Activated B cell treated with CpG ODN at 0.5 μM for 24 hours (primary cell): ENCODE results near the gene MDN1. TPM values are rescaled to one million over a fixed set of nuclear protein-coding genes. Genes with fewer than 3 reads are reported as not detected.
"Not testable (repeated sequence)": the region's sequence is repeated elsewhere in the genome, so short reads cannot be mapped to it uniquely, and the experiment has no call there.

Source experiments
- ATAC-seq: fragments of 200-7000 bp; cut with Tn5 transposase; one replicate; pipeline ENCODE4 v1.10.0; 2021; ENCODE audit warnings: low read depth, mild to moderate bottlenecking, moderate library complexity
- CTCF ChIA-PET: fragments of 350-600 bp; sonication (Branson Sonifier 250); formaldehyde crosslinking; loops from one replicate; lab custom pipeline; 2021; ENCODE audit warnings: antibody characterized with exemption; lab: Charles Lee
- POLR2A ChIA-PET: fragments of 350-600 bp; sonication (Branson Sonifier 250); formaldehyde crosslinking; loops from one replicate; lab custom pipeline; 2021; ENCODE audit warnings: antibody characterized with exemption; lab: Charles Lee
- DNase-seq: peaks from one replicate; pipeline ENCODE4 v3.0.0; 2022
- H3K27ac Mint-ChIP-seq: one replicate; pipeline ENCODE4 v1.8.0; 2020; ENCODE audit warnings: mixed read lengths
- H3K27me3 Mint-ChIP-seq: one replicate; pipeline ENCODE4 v1.8.0; 2021; ENCODE audit warnings: mixed read lengths
- H3K36me3 Mint-ChIP-seq: one replicate; pipeline ENCODE4 v1.8.0; 2021; ENCODE audit warnings: low read depth, mixed read lengths
- H3K4me1 Mint-ChIP-seq: one replicate; pipeline ENCODE4 v1.8.0; 2021; ENCODE audit warnings: mixed read lengths
- H3K4me3 Mint-ChIP-seq: one replicate; pipeline ENCODE4 v1.8.0; 2020; ENCODE audit warnings: mild to moderate bottlenecking, mixed read lengths
- H3K9me3 Mint-ChIP-seq: one replicate; pipeline ENCODE4 v1.8.0; 2020; ENCODE audit warnings: mixed read lengths
- intact Hi-C: fragments of 100-400 bp; cut with micrococcal nuclease; formaldehyde crosslinking; loops from one replicate; pipeline ENCODE4 v1.15.1; 2024
- total RNA-seq: library from RNA; stranded (reverse); gene quantifications from 2 replicates; pipeline ENCODE4 v1.2.3, GENCODE V29; 2022
- TF ChIP-seq, protein P1 (sequence below): fragments of 200-600 bp; IDR thresholded peaks from one replicate; pipeline ENCODE4 v1.8.0; 2022; ENCODE audit warnings: antibody characterized with exemption, mild to moderate bottlenecking

Gene MDN1
- total RNA-seq, 1 donor from 2014 or later: 65.4 TPM

DNA sequence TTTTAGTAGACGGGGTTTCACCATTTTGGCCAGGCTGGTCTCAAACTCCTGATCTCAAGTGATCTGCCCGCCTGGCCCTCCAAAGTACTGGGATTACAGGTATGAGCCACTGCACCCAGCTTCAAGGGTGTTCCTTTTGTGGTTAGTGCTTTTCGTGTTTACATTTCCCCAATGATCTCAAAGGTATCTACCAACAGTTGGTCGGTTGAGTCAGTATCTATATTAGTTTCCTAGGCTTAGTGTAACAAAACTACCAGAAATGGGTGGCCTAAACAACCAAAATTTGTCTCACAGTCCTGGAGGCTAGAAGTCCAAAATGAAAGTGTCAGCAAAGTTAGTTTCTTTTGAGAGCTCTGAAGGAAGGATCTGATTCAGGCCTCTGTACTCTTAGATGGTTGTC lies 40.1 kb upstream of the MDN1 start:
- Mint-ChIP-seq H3K36me3 (peaks cover 66% of the 10 kb centered on the region), H3K4me1 (peaks cover 18% of the 10 kb centered on the region), H3K4me3 (no peak overlapping the region), H3K27ac (no peak overlapping the region), H3K27me3 (no peaks in the 10 kb centered on the region), H3K9me3 (no peaks in the 10 kb centered on the region)
- ChIA-PET CTCF (no interaction called here), POLR2A (no interaction called here)
- TF ChIP-seq, protein P1, sequence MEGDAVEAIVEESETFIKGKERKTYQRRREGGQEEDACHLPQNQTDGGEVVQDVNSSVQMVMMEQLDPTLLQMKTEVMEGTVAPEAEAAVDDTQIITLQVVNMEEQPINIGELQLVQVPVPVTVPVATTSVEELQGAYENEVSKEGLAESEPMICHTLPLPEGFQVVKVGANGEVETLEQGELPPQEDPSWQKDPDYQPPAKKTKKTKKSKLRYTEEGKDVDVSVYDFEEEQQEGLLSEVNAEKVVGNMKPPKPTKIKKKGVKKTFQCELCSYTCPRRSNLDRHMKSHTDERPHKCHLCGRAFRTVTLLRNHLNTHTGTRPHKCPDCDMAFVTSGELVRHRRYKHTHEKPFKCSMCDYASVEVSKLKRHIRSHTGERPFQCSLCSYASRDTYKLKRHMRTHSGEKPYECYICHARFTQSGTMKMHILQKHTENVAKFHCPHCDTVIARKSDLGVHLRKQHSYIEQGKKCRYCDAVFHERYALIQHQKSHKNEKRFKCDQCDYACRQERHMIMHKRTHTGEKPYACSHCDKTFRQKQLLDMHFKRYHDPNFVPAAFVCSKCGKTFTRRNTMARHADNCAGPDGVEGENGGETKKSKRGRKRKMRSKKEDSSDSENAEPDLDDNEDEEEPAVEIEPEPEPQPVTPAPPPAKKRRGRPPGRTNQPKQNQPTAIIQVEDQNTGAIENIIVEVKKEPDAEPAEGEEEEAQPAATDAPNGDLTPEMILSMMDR: no peak
- intact Hi-C loops: loop anchor here (5.0 kb wide), 1 partner anchor 42 kb away; the partner anchor contains the start of gene MDN1
- no peak for ATAC-seq
- DNase-seq: no peak

DNA sequence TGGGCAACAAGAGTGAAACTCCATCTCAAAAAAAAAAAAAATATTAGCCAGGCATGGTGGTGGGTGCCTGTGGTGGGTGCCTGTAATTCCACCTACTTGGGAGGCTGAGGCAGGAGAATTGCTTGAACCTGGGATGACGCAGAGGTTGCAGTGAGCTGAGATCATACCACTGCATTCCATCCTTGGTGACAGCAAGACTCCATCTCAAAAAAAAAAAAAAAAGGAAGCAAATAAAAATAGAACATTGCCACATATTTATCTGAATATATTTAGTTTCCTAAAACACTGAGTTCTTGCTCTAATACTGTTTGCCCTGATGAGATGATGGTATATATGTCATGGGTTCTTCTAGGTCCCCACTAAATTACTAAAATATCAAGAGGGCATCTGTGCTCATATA lies 38.4 kb upstream of the MDN1 start:
- DNase-seq (no peak), ATAC-seq (no peak)
- Mint-ChIP-seq H3K9me3 (no peaks in the 10 kb centered on the region), H3K27ac (no peak overlapping the region), H3K27me3 (no peaks in the 10 kb centered on the region), H3K36me3 (peaks cover 72% of the 10 kb centered on the region), H3K4me3 (no peak overlapping the region), H3K4me1 (peaks cover 17% of the 10 kb centered on the region)
- POLR2A ChIA-PET: interaction anchor here (0.6 kb wide), 1 partner anchor 407 kb away, joined by 5 read pairs; no protein-coding TSS in a partner anchor
- TF ChIP-seq, protein P1: no peak
- intact Hi-C loops: loop anchor here (5.0 kb wide), 1 partner anchor 41 kb away; the partner anchor contains the start of gene MDN1
- CTCF ChIA-PET: no interaction called here

DNA sequence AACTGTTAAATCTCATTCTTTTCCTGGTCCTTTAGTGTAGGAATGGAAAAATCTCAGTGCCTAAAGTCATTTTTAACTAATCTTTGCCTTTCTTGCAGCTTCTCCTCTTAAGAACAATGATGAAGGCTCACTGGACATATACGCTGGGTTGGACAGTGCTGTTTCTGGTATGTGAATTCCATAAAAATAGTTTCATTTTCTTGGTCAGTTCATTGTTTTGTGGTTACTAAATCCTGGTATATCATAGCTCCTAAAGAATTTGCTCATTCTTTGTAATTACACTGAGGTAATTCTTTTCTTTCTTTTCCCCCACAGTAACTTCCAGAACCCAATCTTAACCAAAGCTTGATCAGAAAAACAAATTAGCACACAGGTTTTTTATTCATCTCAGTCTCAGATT lies 33.5 kb upstream of the MDN1 start:
- Mint-ChIP-seq H3K36me3 (peaks cover 59% of the 10 kb centered on the region), H3K27ac (no peak overlapping the region), H3K4me3 (no peak overlapping the region), H3K4me1 (peaks cover 1% of the 10 kb centered on the region), H3K27me3 (no peaks in the 10 kb centered on the region), H3K9me3 (no peaks in the 10 kb centered on the region)
- POLR2A ChIA-PET: interaction anchor here (0.7 kb wide), 1 partner anchor 559 kb away, joined by 7 read pairs; no protein-coding TSS in a partner anchor
- CTCF ChIA-PET: no interaction called here
- no peak for ATAC-seq
- intact Hi-C loops: no loop called here
- DNase-seq: no peak
- TF ChIP-seq, protein P1: no peak

- DNase-seq, H3K9me3 Mint-ChIP-seq, ATAC-seq, CTCF ChIA-PET, H3K27ac Mint-ChIP-seq, H3K27me3 Mint-ChIP-seq, H3K4me3 Mint-ChIP-seq, POLR2A ChIA-PET, intact Hi-C loops: not testable (repeated sequence)
- peaks cover 32% of the 10 kb centered on the region for H3K36me3 Mint-ChIP-seq
- H3K4me1 Mint-ChIP-seq: peaks cover 12% of the 10 kb centered on the region
Observed at GRCh38 chr6:89847513-89847912, 27.9 kb upstream of the MDN1 start.

- DNase-seq (no peak), ATAC-seq (no peak)
- TF ChIP-seq, protein P1: no peak
- Mint-ChIP-seq H3K4me3 (no peak overlapping the region), H3K27ac (no peak overlapping the region), H3K4me1 (peaks cover 24% of the 10 kb centered on the region), H3K9me3 (no peaks in the 10 kb centered on the region), H3K36me3 (peaks cover 32% of the 10 kb centered on the region), H3K27me3 (no peaks in the 10 kb centered on the region)
- intact Hi-C loops: no loop called here
- ChIA-PET POLR2A (no interaction called here), CTCF (no interaction called here)
Observed at GRCh38 chr6:89843070-89843469, 23.5 kb upstream of the MDN1 start.

DNA sequence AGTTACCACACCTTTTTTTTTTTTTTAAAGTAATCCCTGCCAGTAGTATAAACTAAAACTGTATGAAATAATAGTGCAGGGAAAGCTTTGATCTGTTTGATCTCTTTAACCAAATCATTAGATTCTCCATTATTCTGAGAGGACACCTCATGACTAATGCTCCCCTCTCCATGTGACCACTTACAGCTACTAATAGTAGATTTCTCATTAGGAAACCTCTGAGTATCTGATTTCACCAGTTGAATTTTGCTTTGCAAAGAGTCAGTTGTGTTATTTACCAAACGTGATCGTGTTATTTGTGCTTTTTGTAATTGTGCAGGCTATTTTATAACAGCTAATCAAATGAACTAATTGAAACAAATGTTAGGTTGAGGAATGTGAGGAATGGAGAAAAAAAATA lies 22.6 kb upstream of the MDN1 start:
- H3K9me3 Mint-ChIP-seq: no peaks in the 10 kb centered on the region
- no peak overlapping the region for H3K4me3 Mint-ChIP-seq
- H3K36me3 Mint-ChIP-seq: peaks cover 28% of the 10 kb centered on the region
- CTCF ChIA-PET: interaction anchor here (0.6 kb wide), 1 partner anchor 10 kb away, joined by 3 read pairs; no protein-coding TSS in a partner anchor
- no peak overlapping the region for H3K27ac Mint-ChIP-seq
- no peak for ATAC-seq
- TF ChIP-seq, protein P1: no peak
- POLR2A ChIA-PET: interaction anchor here (0.6 kb wide), 1 partner anchor 51 kb away, joined by 11 read pairs; no protein-coding TSS in a partner anchor
- H3K27me3 Mint-ChIP-seq: no peaks in the 10 kb centered on the region
- H3K4me1 Mint-ChIP-seq: peaks cover 29% of the 10 kb centered on the region
- intact Hi-C loops: no loop called here
- no peak for DNase-seq
